GM23338 (cell line): ENCODE data around the gene PLN.

Experiments
- POLR2AphosphoS5 ChIP-seq: IDR thresholded peaks from 2 replicates; pipeline ENCODE4 v1.6.1; 2016; ENCODE audit warnings: antibody characterized with exemption, low read depth
- TF ChIP-seq, protein P1 (sequence below), 2 experiments: fragments of 200-600 bp in 1 of 2; sonication (generic) in 1 of 2; conservative IDR thresholded peaks; 2 replicates each; pipeline versions ENCODE4 v1.5.1 to v1.6.1; 2016 to 2017; ENCODE audit warnings: antibody characterized with exemption in 2 of 2, low read depth in 2 of 2, mild to moderate bottlenecking in 2 of 2, moderate library complexity in 1 of 2

DNA sequence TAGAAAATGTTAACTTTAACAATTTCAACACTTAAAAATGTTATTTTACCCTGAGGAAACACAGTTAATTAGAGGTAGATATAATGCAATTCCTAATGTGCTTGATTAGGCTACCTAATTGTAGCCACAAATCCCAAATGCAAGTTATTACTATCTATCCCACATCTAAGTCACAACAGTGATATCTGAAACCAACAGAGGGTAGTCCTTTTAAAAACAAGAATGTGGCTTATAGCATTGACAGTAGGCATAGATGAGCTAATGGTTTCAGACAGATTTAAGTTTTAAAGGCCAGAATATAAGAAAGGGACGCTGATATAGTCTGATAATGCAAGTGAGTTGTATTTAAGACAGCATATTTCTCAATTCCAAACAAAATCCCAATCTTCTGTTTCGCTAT is 23.0 kb downstream of the PLN start:
- TF ChIP-seq POLR2AphosphoS5, result no peak
- TF ChIP-seq, protein P1, sequence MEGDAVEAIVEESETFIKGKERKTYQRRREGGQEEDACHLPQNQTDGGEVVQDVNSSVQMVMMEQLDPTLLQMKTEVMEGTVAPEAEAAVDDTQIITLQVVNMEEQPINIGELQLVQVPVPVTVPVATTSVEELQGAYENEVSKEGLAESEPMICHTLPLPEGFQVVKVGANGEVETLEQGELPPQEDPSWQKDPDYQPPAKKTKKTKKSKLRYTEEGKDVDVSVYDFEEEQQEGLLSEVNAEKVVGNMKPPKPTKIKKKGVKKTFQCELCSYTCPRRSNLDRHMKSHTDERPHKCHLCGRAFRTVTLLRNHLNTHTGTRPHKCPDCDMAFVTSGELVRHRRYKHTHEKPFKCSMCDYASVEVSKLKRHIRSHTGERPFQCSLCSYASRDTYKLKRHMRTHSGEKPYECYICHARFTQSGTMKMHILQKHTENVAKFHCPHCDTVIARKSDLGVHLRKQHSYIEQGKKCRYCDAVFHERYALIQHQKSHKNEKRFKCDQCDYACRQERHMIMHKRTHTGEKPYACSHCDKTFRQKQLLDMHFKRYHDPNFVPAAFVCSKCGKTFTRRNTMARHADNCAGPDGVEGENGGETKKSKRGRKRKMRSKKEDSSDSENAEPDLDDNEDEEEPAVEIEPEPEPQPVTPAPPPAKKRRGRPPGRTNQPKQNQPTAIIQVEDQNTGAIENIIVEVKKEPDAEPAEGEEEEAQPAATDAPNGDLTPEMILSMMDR (conservative IDR thresholded peaks at IDR 0.05; ENCODE audit: low read depth in 2 of 2), result no peak
